Measurements from ENCODE around the gene CEP126.
"Not testable (repeated sequence)": the region's sequence is repeated elsewhere in the genome, so short reads cannot be mapped to it uniquely, and the experiment has no call there.

DNA sequence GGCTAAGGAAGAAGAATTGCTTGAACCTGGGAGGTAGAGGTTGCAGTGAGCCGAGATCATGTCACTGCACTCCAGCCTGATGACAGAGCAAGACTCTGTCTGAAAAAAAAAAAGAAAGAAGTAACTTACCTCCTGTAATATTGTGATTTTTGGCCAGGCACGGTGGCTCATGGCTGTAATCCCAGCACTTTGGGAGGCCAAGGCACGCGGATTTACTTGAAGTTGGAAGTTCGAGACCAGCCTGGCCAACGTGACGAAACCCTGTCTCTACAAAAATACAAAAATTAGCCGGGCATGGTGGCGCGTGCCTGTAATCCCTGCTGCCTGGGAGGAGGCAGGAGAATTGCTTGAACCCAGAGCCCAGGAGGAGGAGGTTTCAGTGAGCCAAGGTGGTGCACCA is 49.4 kb downstream of the CEP126 start:
- TF ChIP-seq, protein P1, sequence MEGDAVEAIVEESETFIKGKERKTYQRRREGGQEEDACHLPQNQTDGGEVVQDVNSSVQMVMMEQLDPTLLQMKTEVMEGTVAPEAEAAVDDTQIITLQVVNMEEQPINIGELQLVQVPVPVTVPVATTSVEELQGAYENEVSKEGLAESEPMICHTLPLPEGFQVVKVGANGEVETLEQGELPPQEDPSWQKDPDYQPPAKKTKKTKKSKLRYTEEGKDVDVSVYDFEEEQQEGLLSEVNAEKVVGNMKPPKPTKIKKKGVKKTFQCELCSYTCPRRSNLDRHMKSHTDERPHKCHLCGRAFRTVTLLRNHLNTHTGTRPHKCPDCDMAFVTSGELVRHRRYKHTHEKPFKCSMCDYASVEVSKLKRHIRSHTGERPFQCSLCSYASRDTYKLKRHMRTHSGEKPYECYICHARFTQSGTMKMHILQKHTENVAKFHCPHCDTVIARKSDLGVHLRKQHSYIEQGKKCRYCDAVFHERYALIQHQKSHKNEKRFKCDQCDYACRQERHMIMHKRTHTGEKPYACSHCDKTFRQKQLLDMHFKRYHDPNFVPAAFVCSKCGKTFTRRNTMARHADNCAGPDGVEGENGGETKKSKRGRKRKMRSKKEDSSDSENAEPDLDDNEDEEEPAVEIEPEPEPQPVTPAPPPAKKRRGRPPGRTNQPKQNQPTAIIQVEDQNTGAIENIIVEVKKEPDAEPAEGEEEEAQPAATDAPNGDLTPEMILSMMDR (IDR thresholded peaks at IDR 0.05), result not testable (repeated sequence)
- TF ChIP-seq POLR2A (IDR thresholded peaks at IDR 0.05), result not testable (repeated sequence)
